Mesothelial cell of epicardium (in vitro differentiated cells): ENCODE data around the gene PAX4. TPM values are rescaled to one million over a fixed set of nuclear protein-coding genes. Genes with fewer than 3 reads are reported as not detected.

ENCODE experiments used
- DNase-seq, 2 experiments: peaks; one replicate each; pipeline ENCODE4 v3.0.0; 2021; ENCODE audit warnings: low spot score in 2 of 2; ENCODE audit not compliant: unreplicated experiment in 2 of 2
- H3K27ac Mint-ChIP-seq: 2 replicates; pipeline ENCODE4 v1.8.0; 2021; ENCODE audit warnings: mixed read lengths
- H3K27me3 Mint-ChIP-seq: 2 replicates; pipeline ENCODE4 v1.8.0; 2021; ENCODE audit warnings: low read depth, mixed read lengths
- H3K36me3 Mint-ChIP-seq: 2 replicates; pipeline ENCODE4 v1.8.0; 2021; ENCODE audit warnings: mixed read lengths
- H3K4me1 Mint-ChIP-seq: 2 replicates; pipeline ENCODE4 v1.8.0; 2021; ENCODE audit warnings: mixed read lengths
- H3K4me3 Mint-ChIP-seq: 2 replicates; pipeline ENCODE4 v1.8.0; 2021; ENCODE audit warnings: mild to moderate bottlenecking, moderate library complexity, mixed read lengths
- H3K9me3 Mint-ChIP-seq: 2 replicates; pipeline ENCODE4 v1.8.0; 2021; ENCODE audit warnings: mixed read lengths
- CTCF ChIP-seq: fragments of 200-600 bp; sonication (generic); IDR thresholded peaks from one replicate; pipeline ENCODE4 v1.5.0; 2021; ENCODE audit warnings: antibody characterized with exemption; ENCODE audit not compliant: unreplicated experiment
- total RNA-seq: library from RNA; stranded (reverse); gene quantifications from 3 replicates; pipeline ENCODE4 v1.2.1, GENCODE V29; 2021

Gene PAX4
- total RNA-seq, 1 donor from 2014 or later: not detected

GRCh38 chr7:127588697-127589482 lies 29.1 kb downstream of the PAX4 start:
- H3K27ac Mint-ChIP-seq: peak overlapping the region; percentile 98
- no peaks in the 10 kb centered on the region for H3K9me3 Mint-ChIP-seq
- peak overlapping the region; percentile 99 for H3K4me3 Mint-ChIP-seq
- DNase-seq: peak in 1 of 2 experiments; percentile 71
- no peak for TF ChIP-seq CTCF
- peaks cover 32% of the 10 kb centered on the region for H3K4me1 Mint-ChIP-seq
- H3K36me3 Mint-ChIP-seq: peaks cover 19% of the 10 kb centered on the region
- H3K27me3 Mint-ChIP-seq: no peaks in the 10 kb centered on the region

- H3K4me1 Mint-ChIP-seq: peaks cover 39% of the 10 kb centered on the region
- TF ChIP-seq CTCF: no peak
- peaks cover 20% of the 10 kb centered on the region for H3K36me3 Mint-ChIP-seq
- H3K27ac Mint-ChIP-seq: peak within 1 kb of the TSS; percentile 98
- H3K4me3 Mint-ChIP-seq: peak within 1 kb of the TSS; percentile 99
- no peaks in the 10 kb centered on the region for H3K9me3 Mint-ChIP-seq
- H3K27me3 Mint-ChIP-seq: no peaks in the 10 kb centered on the region
- DNase-seq: peak; percentile 87 to 93
These were observed 29.8 kb downstream of the PAX4 start, which contains the start of gene ARF5 for GRCh38 chr7:127588019-127588696. ARF5 (plus strand) TSS chr7:127588411; CDS start chr7:127588499, 88 bp downstream.

GRCh38 chr7:127587663-127588018 lies 30.3 kb downstream of the PAX4 start:
- Mint-ChIP-seq H3K27me3 (no peaks in the 10 kb centered on the region), H3K27ac (peak overlapping the region; percentile 47), H3K4me3 (peak overlapping the region; percentile 90), H3K36me3 (peaks cover 25% of the 10 kb centered on the region), H3K4me1 (peaks cover 44% of the 10 kb centered on the region), H3K9me3 (no peaks in the 10 kb centered on the region)
- peak in 1 of 2 experiments; percentile 41 for DNase-seq
- TF ChIP-seq CTCF: no peak

GRCh38 chr7:127586346-127586745 lies 31.6 kb downstream of the PAX4 start:
- Mint-ChIP-seq H3K9me3 (no peaks in the 10 kb centered on the region), H3K4me1 (peaks cover 48% of the 10 kb centered on the region), H3K27ac (no peak overlapping the region), H3K4me3 (peak overlapping the region; percentile 90), H3K36me3 (peaks cover 26% of the 10 kb centered on the region), H3K27me3 (no peaks in the 10 kb centered on the region)
- DNase-seq: no peak
- TF ChIP-seq CTCF: no peak

- peaks cover 19% of the 10 kb centered on the region for H3K36me3 Mint-ChIP-seq
- no peak for TF ChIP-seq CTCF
- H3K9me3 Mint-ChIP-seq: no peaks in the 10 kb centered on the region
- peak within 1 kb of the TSS; percentile 93 for H3K27ac Mint-ChIP-seq
- DNase-seq: peak; percentile 90 to 98
- peaks cover 48% of the 10 kb centered on the region for H3K4me1 Mint-ChIP-seq
- H3K27me3 Mint-ChIP-seq: no peaks in the 10 kb centered on the region
- peak within 1 kb of the TSS; percentile 90 for H3K4me3 Mint-ChIP-seq
These were observed 32.6 kb downstream of the PAX4 start, which contains the start of gene GCC1 for GRCh38 chr7:127585044-127585953. GCC1 (minus strand) TSS chr7:127585596; CDS start chr7:127585182, 414 bp downstream.
